Stomach (tissue), 9 donors: Measurements from ENCODE around the gene DBNL. TPM values are rescaled to one million over a fixed set of nuclear protein-coding genes. Genes with fewer than 3 reads are reported as not detected.

Experiments used
- DNase-seq, 2 donors: peaks; one replicate each; pipeline versions ENCODE4 v3.0.0 to v3.0.0-alpha.2; 2013 to 2019
- H3K27ac ChIP-seq, 5 donors: fragments of 200-600 bp in 4 of 5; sonication (generic) in 4 of 5; one replicate each; pipeline ENCODE4 v1.5.1; 2013 to 2019; ENCODE audit warnings: mild to moderate bottlenecking in 1 of 5, moderate library complexity in 1 of 5
- H3K27me3 ChIP-seq, 3 donors: fragments of 200-600 bp; sonication (generic); one replicate each; pipeline ENCODE4 v1.5.1; 2017 to 2019; ENCODE audit warnings: mixed run types in 1 of 3
- H3K36me3 ChIP-seq, 4 donors: fragments of 200-600 bp; sonication (generic); 1 replicate in 3 of 4; 2 replicates in 1 of 4; pipeline ENCODE4 v1.5.1; 2016 to 2019
- H3K4me1 ChIP-seq, 4 donors: fragments of 200-600 bp; sonication (generic); one replicate each; pipeline ENCODE4 v1.5.1; 2016 to 2019
- H3K4me3 ChIP-seq, 4 donors: fragments of 200-600 bp; sonication (generic) in 3 of 4; one replicate each; pipeline ENCODE4 v1.5.1; 2016 to 2019; ENCODE audit warnings: mild to moderate bottlenecking in 1 of 4
- H3K9me3 ChIP-seq, 4 donors: fragments of 200-600 bp; sonication (generic); one replicate each; pipeline ENCODE4 v1.5.1; 2016 to 2019
- CTCF ChIP-seq, 7 experiments: fragments of 450-650 bp in 4 of 7; fragments of 200-600 bp in 3 of 7; sonication (generic) in 3 of 7; IDR thresholded peaks; one replicate each; pipeline ENCODE4 v1.5.1; 2016 to 2019; ENCODE audit warnings: antibody characterized with exemption in 7 of 7, control low read depth in 2 of 7, mild to moderate bottlenecking in 1 of 7
- EP300 ChIP-seq: sonication (generic); formaldehyde crosslinking; IDR thresholded peaks from one replicate; pipeline ENCODE4 v1.6.1; 2017; ENCODE audit warnings: antibody characterized with exemption
- POLR2A ChIP-seq, 4 donors: fragments of 450-650 bp; IDR thresholded peaks; one replicate each; pipeline ENCODE4 v1.6.1; 2016; ENCODE audit warnings: antibody characterized with exemption in 4 of 4, control low read depth in 2 of 4, mild to moderate bottlenecking in 1 of 4, moderate library complexity in 1 of 4
- POLR2AphosphoS5 ChIP-seq, 3 donors: sonication (generic); formaldehyde crosslinking; IDR thresholded peaks; one replicate each; pipeline ENCODE4 v1.6.1; 2016; ENCODE audit warnings: antibody characterized with exemption in 3 of 3
- WGBS, 5 donors: extraction: QIAGEN DNeasy Blood & Tissue Kit in 3 of 5; methylation state at CpG; one replicate each; pipeline versions ENCODE4 v1.1.5 to v1.1.7; 2013 to 2018; 5-methylcytosine and 5-hydroxymethylcytosine counted together
- intact Hi-C: fragments of 100-400 bp; cut with DNase I; formaldehyde crosslinking; loops from one replicate; pipeline ENCODE4 v1.15.1; 2023; ENCODE audit warnings: low total_unique reads
- polyA plus RNA-seq, 3 donors: library from polyadenylated mRNA; stranded (reverse); fragments of 200-250 nt; gene quantifications; one replicate each; pipeline ENCODE4 v1.2.3, GENCODE V29; 2013
- total RNA-seq, 5 donors: library from RNA; depleted of rRNA; stranded (reverse); fragments of >200 nt; gene quantifications; one replicate each; pipeline versions ENCODE4 v1.1.0 to v1.2.3, GENCODE V29; 2014 to 2016
- donor health status: healthy with polysubstance abuse.
- donor health status: Bipolar disorder and iron deficiency.
- donor health status: healthy.

Gene DBNL
- total and polyA plus RNA-seq, 8 donors: 27.4 to 154 (median 78.0) TPM

DNA sequence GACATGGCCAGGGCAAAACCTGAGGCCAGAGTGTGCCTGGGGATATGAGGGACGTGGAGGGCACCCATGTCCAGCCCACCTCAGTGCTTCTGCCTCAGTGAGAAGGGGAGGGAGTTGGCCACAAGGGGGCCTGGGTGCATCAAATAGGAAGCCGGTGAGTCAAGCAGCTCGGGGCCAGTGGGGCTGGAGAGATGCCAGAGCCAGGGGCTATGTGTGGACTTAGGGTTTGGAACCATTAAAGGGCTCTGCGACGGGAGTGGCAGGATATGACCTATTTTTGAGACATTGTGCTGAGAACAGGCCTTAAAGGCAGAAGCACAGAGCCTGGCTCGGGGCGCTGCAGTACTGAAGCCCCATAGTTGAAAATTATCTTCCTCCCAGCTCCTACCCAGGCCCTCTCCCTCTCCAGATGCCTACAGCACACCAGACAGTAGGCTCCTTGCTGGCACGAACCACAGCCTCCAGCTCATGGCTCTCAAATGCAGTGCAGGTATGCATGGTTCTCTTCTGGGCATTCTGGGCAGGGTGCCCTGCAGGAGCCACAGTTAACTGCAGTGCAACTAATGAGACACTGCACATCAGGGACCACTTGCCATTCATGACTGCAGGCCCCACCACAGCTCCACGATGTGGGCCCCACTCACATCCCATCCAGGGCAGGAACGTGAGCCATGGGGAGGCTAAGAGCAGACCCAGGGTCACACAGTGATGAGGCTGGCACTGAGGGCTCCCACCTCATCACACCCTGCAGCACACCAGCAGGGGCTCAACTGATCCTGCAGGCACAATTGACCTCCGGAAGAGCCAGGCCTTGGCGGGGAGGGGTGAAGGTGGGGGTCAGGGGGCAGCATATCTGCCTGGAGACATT is 28.1 kb downstream of the DBNL start:
- Histone ChIP-seq H3K4me3 (peak overlapping the region in 1 of 4 donors; percentile 12), H3K4me1 (peaks cover 31 to 71% (median 53%) of the 10 kb centered on the region in 4 donors), H3K9me3 (no peaks in the 10 kb centered on the region), H3K27ac (peak overlapping the region in 4 of 5 donors; percentile 75 to 87 (median 81)), H3K36me3 (peaks cover 29 to 52% (median 51%) of the 10 kb centered on the region in 4 donors), H3K27me3 (no peaks in the 10 kb centered on the region)
- DNase-seq: peak; percentile 65 to 87
- TF ChIP-seq EP300 (no peak), CTCF (IDR thresholded peaks at IDR 0.05) (peak in 5 of 7 experiments; percentile 27 to 58 (median 32))
- WGBS, 5 donors: 50 to 53% (median 51%) methylated on average over 11 to 12 of the region's 12 CpGs
- intact Hi-C loops: loop anchor here (10.0 kb wide), 2 partner anchors 52 to 122 kb away; partner anchors contain the start of gene POLD2

DNA sequence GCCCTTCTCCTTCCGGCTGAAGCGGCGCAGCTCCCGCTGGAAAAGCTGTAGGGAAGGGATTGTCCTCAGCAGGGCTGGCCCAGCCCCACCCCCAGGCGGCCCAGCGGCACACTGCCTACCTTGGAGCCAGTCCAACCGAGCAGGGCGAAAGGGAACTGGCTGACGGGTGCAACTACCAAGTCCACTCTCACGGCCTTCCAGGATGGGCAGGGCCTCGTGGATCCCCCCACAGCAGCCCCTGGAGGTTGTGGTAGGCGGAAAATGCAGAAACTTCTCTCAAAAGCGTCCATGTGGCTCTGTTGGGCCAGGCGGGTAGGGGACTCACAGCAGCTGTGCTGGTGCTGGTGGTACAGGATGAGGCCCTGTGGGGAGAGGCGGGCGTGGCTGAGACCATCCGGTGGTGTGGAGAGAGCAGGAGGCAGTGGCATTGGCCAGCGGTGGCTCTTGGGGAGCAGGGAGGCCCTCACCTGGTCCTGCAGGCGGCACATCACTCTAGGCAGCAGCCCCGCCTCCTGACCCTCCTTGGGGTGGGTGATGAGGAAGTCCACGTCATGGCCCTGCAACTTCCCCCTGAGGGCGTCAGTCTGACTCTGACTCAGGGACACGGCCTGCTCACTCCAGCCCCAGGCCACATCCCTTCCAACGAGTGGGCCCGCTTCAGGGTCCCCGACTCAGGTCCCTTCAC is 29.3 kb downstream of the DBNL start:
- Histone ChIP-seq H3K27ac (peak overlapping the region; percentile 44 to 87 (median 78)), H3K36me3 (peaks cover 41 to 64% (median 63%) of the 10 kb centered on the region in 4 donors), H3K4me3 (peak overlapping the region in 1 of 4 donors; percentile 12), H3K4me1 (peaks cover 31 to 72% (median 58%) of the 10 kb centered on the region in 4 donors), H3K27me3 (no peaks in the 10 kb centered on the region), H3K9me3 (no peaks in the 10 kb centered on the region)
- TF ChIP-seq CTCF (IDR thresholded peaks at IDR 0.05) (peak in 3 of 7 experiments; percentile 11 to 23 (median 14)), EP300 (no peak), POLR2AphosphoS5 (IDR thresholded peaks at IDR 0.05) (peak; percentile 16 to 75 (median 74)), POLR2A (IDR thresholded peaks at IDR 0.05) (no peak)
- 33 to 50% (median 38%) methylated on average over 7 to 26 of the region's 26 CpGs for WGBS, 5 donors
- intact Hi-C loops: loop anchor here (10.0 kb wide), 2 partner anchors 51 to 121 kb away; partner anchors contain the start of gene POLD2
- DNase-seq: peak; percentile 72 to 93

DNA sequence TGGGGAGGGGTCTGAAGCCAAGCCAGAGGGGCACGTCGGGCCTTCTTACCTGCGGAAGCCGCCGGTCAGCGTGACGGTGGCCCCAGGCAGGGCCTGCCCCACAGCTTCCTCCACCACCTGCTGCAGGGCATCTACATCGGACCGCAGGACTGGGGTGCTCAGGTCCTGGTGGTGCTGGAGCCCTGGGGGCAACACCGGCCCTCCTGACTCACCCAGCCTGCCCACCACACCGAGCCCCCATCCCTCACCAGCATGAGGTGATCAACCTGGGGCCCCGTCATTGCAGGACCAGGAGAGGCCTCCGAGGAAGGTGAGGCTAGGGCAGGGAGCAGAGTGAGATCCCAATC is 29.8 kb downstream of the DBNL start:
- H3K9me3 ChIP-seq: no peaks in the 10 kb centered on the region
- no peak for TF ChIP-seq CTCF (IDR thresholded peaks at IDR 0.05)
- TF ChIP-seq POLR2AphosphoS5 (IDR thresholded peaks at IDR 0.05): no peak
- no peak for TF ChIP-seq EP300
- TF ChIP-seq POLR2A (IDR thresholded peaks at IDR 0.05): no peak
- H3K36me3 ChIP-seq: peaks cover 45 to 69% (median 68%) of the 10 kb centered on the region in 4 donors
- H3K4me3 ChIP-seq: no peak overlapping the region
- no peaks in the 10 kb centered on the region for H3K27me3 ChIP-seq
- intact Hi-C loops: loop anchor here (10.0 kb wide), 2 partner anchors 50 to 120 kb away; partner anchors contain the start of gene POLD2
- H3K27ac ChIP-seq: peak overlapping the region; percentile 44 to 87 (median 78)
- H3K4me1 ChIP-seq: peaks cover 31 to 77% (median 59%) of the 10 kb centered on the region in 4 donors
- no peak for DNase-seq
- 76 to 94% (median 87%) methylated on average over 5 to 13 of the region's 13 CpGs for WGBS, 5 donors
